Adrenal gland (tissue), 5 donors: ENCODE data around the gene LDB2.

Source experiments
- POLR2A ChIP-seq, 2 donors: fragments of 450-650 bp; IDR thresholded peaks; one replicate each; pipeline ENCODE4 v1.6.1; 2017; ENCODE audit warnings: antibody characterized with exemption in 2 of 2, mild to moderate bottlenecking in 2 of 2, moderate library complexity in 1 of 2
- TF ChIP-seq, protein P1 (sequence below), 6 experiments: fragments of 450-650 bp in 4 of 6; fragments of 200-600 bp in 2 of 6; sonication (generic) in 1 of 6; IDR thresholded peaks; 1 replicate in 5 of 6; 2 replicates in 1 of 6; pipeline versions ENCODE4 v1.5.1 to v1.8.0; 2016 to 2021; ENCODE audit warnings: antibody characterized with exemption in 6 of 6, mild to moderate bottlenecking in 2 of 6, moderate library complexity in 1 of 6
- donor health status: DM: no; HTN: no; CAD: no.

DNA sequence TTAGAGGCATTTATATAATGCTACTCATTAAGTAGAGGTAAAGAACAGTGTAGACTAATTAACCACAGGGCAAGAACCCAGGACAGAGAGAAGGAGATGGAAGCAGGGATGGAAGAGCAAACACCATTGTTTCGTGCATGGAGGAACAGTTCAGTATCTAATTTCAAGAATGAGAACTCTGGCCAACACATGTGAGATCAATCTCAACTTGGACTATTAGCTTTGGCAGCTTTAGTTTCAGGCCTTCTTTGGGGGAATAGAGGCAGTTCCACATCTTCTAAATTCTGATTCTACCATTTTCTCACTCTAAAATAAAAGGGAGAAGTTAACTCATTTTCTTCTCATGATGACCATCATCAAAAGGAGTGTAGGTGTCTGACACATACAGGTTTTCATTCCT, 207.0 kb downstream of the LDB2 start:
- TF ChIP-seq, protein P1, sequence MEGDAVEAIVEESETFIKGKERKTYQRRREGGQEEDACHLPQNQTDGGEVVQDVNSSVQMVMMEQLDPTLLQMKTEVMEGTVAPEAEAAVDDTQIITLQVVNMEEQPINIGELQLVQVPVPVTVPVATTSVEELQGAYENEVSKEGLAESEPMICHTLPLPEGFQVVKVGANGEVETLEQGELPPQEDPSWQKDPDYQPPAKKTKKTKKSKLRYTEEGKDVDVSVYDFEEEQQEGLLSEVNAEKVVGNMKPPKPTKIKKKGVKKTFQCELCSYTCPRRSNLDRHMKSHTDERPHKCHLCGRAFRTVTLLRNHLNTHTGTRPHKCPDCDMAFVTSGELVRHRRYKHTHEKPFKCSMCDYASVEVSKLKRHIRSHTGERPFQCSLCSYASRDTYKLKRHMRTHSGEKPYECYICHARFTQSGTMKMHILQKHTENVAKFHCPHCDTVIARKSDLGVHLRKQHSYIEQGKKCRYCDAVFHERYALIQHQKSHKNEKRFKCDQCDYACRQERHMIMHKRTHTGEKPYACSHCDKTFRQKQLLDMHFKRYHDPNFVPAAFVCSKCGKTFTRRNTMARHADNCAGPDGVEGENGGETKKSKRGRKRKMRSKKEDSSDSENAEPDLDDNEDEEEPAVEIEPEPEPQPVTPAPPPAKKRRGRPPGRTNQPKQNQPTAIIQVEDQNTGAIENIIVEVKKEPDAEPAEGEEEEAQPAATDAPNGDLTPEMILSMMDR (IDR thresholded peaks at IDR 0.05) = no peak
- TF ChIP-seq POLR2A (IDR thresholded peaks at IDR 0.05) = no peak
